Endothelial cell of umbilical vein (primary cell): ENCODE results near the gene LEMD3. TPM values are rescaled to one million over a fixed set of nuclear protein-coding genes. Genes with fewer than 3 reads are reported as not detected.

Source experiments
- BruUV-seq: library from RNA; stranded (reverse); fragments of 400-500 nt; replicated peaks from 2 replicates; lab custom pipeline; 2021; lab: Mats Ljungman, UMichigan
- CTCF ChIA-PET: fragments of 300-600, 350-600 bp; sonication (Branson Sonifier 250); formaldehyde crosslinking; loops from one replicate; lab custom pipeline; 2021; ENCODE audit warnings: antibody characterized with exemption, inconsistent platforms; lab: Charles Lee
- POLR2A ChIA-PET: fragments of 300-600, 350-600 bp; sonication (Branson Sonifier 250); formaldehyde crosslinking; loops from one replicate; lab custom pipeline; 2021; ENCODE audit warnings: antibody characterized with exemption, inconsistent platforms; lab: Charles Lee
- DNase-seq: peaks from one replicate; pipeline ENCODE4 v3.0.0-alpha.2; 2011; ENCODE audit warnings: low read depth, low spot score
- FAIRE-seq: peaks from 2 replicates; lab custom pipeline; 2011; peaks lifted over from hg19 to GRCh38; lab: Jason Lieb, UNC
- H2AFZ ChIP-seq: 2 replicates; pipeline ENCODE4 v1.6.0; 2012; ENCODE audit warnings: low read depth, low read length, control low read depth, inconsistent platforms
- H3K27ac ChIP-seq: 2 replicates; pipeline ENCODE4 v1.5.1; 2011; ENCODE audit warnings: low read depth, mild to moderate bottlenecking, control low read depth, low read length, moderate library complexity; ENCODE audit not compliant: insufficient read depth
- H3K27me3 ChIP-seq, 2 experiments: 2 replicates each; pipeline versions ENCODE4 v1.6.0 to v1.6.1; 2011; ENCODE audit warnings: low read length in 2 of 2, mixed read lengths in 1 of 2; ENCODE audit not compliant: control insufficient read depth in 2 of 2, insufficient read depth in 2 of 2
- H3K36me3 ChIP-seq, 2 experiments: 2 replicates in 1 of 2; 3 replicates in 1 of 2; pipeline ENCODE4 v1.5.1; 2011; ENCODE audit warnings: low read length in 2 of 2, mild to moderate bottlenecking in 1 of 2, moderate library complexity in 1 of 2; ENCODE audit not compliant: control insufficient read depth in 2 of 2, insufficient read depth in 2 of 2; ENCODE audit errors: extremely low read depth in 1 of 2
- H3K4me1 ChIP-seq: 3 replicates; pipeline ENCODE4 v1.5.1; 2011; ENCODE audit warnings: mild to moderate bottlenecking, low read length; ENCODE audit not compliant: control insufficient read depth, insufficient read depth; ENCODE audit errors: extremely low read depth
- H3K4me2 ChIP-seq: 2 replicates; pipeline ENCODE4 v1.6.1; 2011; ENCODE audit warnings: low read length, control low read depth, mixed read lengths; ENCODE audit not compliant: insufficient read depth
- H3K4me3 ChIP-seq, 3 experiments: fragments of 200-600 bp in 1 of 3; sonication (generic), shearing (Covaris generic) in 1 of 3; replicated peaks in 1 of 3; 2 replicates each; pipeline ENCODE4 v1.5.1; 2011 to 2016; ENCODE audit warnings: control low read depth in 3 of 3, low read length in 3 of 3, mild to moderate bottlenecking in 2 of 3, inconsistent platforms in 1 of 3, low read depth in 1 of 3, moderate library complexity in 1 of 3; ENCODE audit not compliant: insufficient read depth in 1 of 3
- H3K79me2 ChIP-seq: 2 replicates; pipeline ENCODE4 v1.6.0; 2012; ENCODE audit warnings: low read length, inconsistent platforms; ENCODE audit not compliant: control insufficient read depth, insufficient read depth
- H3K9ac ChIP-seq: replicated peaks from 2 replicates; pipeline ENCODE3; 2011; ENCODE audit warnings: low read length, control low read depth; ENCODE audit not compliant: insufficient read depth; ENCODE audit errors: extremely low read depth
- H3K9me1 ChIP-seq: replicated peaks from 3 replicates; pipeline ENCODE4 v1.6.0; 2011; ENCODE audit warnings: mild to moderate bottlenecking, low read length; ENCODE audit not compliant: control insufficient read depth, insufficient read depth; ENCODE audit errors: extremely low read depth
- H3K9me3 ChIP-seq: replicated peaks from 2 replicates; pipeline ENCODE4 v1.5.1; 2012; ENCODE audit warnings: low read length, inconsistent platforms; ENCODE audit not compliant: control insufficient read depth, insufficient read depth
- H4K20me1 ChIP-seq: replicated peaks from 2 replicates; pipeline ENCODE3; 2011; ENCODE audit warnings: mild to moderate bottlenecking, low read length; ENCODE audit not compliant: control insufficient read depth, insufficient read depth; ENCODE audit errors: extremely low read depth
- CTCF ChIP-seq, 2 donors: IDR thresholded peaks; 1 replicate in 1 of 2; 2 replicates in 1 of 2; pipeline ENCODE4 v1.5.1; 2011; ENCODE audit warnings: low read length in 2 of 2, mild to moderate bottlenecking in 2 of 2, moderate library complexity in 2 of 2, control low read depth in 1 of 2, inconsistent platforms in 1 of 2, low read depth in 1 of 2; ENCODE audit not compliant: insufficient read depth in 1 of 2; ENCODE audit errors: extremely low read depth in 1 of 2
- EZH2 ChIP-seq: IDR thresholded peaks from 2 replicates; pipeline ENCODE4 v1.6.1; 2012; ENCODE audit warnings: borderline replicate concordance, low read depth, mild to moderate bottlenecking, moderate library complexity, low read length, inconsistent platforms; ENCODE audit not compliant: severe bottlenecking
- FOS ChIP-seq: IDR thresholded peaks from 2 replicates; pipeline ENCODE4 v1.6.1; 2011; ENCODE audit warnings: mild to moderate bottlenecking, low read length, moderate library complexity, borderline replicate concordance; ENCODE audit not compliant: insufficient read depth
- GATA2 ChIP-seq: IDR thresholded peaks from 2 replicates; pipeline ENCODE4 v1.7.0; 2011; ENCODE audit warnings: low read depth, mild to moderate bottlenecking, moderate library complexity, mixed read lengths, low read length; ENCODE audit not compliant: insufficient read length, insufficient read depth
- JUN ChIP-seq: IDR thresholded peaks from 2 replicates; pipeline ENCODE4 v1.6.1; 2011; ENCODE audit warnings: borderline replicate concordance, low read depth; ENCODE audit not compliant: insufficient read length, insufficient read depth
- MAX ChIP-seq: IDR thresholded peaks from 2 replicates; pipeline ENCODE4 v1.6.1; 2011; ENCODE audit not compliant: insufficient read depth, insufficient read length
- MYC ChIP-seq: IDR thresholded peaks from one replicate; pipeline ENCODE4 v1.6.1; 2011; ENCODE audit warnings: mild to moderate bottlenecking, low read depth, low read length
- POLR2A ChIP-seq: IDR thresholded peaks from 2 replicates; pipeline ENCODE4 v1.6.1; 2012; ENCODE audit warnings: low read depth, mild to moderate bottlenecking, control low read depth, low read length
- POLR2AphosphoS5 ChIP-seq: IDR thresholded peaks from 2 replicates; pipeline ENCODE4 v1.6.1; 2012; ENCODE audit warnings: low read depth, mild to moderate bottlenecking, control low read depth, low read length, moderate library complexity; ENCODE audit not compliant: insufficient read depth
- dilution Hi-C: fragments of 300-500 bp; cut with MboI; formaldehyde crosslinking; loops from one replicate; pipeline ENCODE4 v1.15.0; 2019; ENCODE audit warnings: low sequenced_read_pairs; ENCODE audit not compliant: extremely low pct_ligation_motif_present
- intact Hi-C: fragments of 100-400 bp; cut with micrococcal nuclease; formaldehyde crosslinking; loops from one replicate; pipeline ENCODE4 v1.10.0; 2022
- polyA plus RNA-seq, 4 experiments: library from polyadenylated mRNA; depleted of rRNA in 3 of 4; stranded (reverse) in 3 of 4; unstranded in 1 of 4; fragments of >200 nt; gene quantifications; 2 replicates each; pipeline versions ENCODE4 v1.2.1 to v1.2.3, GENCODE V29; 2011 to 2012; ENCODE audit warnings: missing spikeins in 1 of 4
- total RNA-seq: library from RNA; stranded (reverse); gene quantifications from 2 replicates; pipeline ENCODE4 v1.2.3, GENCODE V29; 2021

The LEMD3 gene
- total and polyA plus RNA-seq, 2 donors (not counting 3 experiments of a cell fraction or from before 2014, with no cell fraction given): 7.4 to 24.2 TPM

- intact Hi-C loops: no loop called here
- ChIA-PET POLR2A (no interaction called here), CTCF (interaction anchor here (0.6 to 1.9 kb wide), 4 partner anchors 13 to 1840 kb away, joined by 3 to 11 read pairs (median 4); partner anchors contain the start of gene WIF1)
- Histone ChIP-seq H2AFZ (no peak overlapping the region), H3K4me2 (no peak overlapping the region), H3K9me3 (no peaks in the 10 kb centered on the region), H4K20me1 (no peaks in the 10 kb centered on the region), H3K9ac (no peak overlapping the region), H3K27ac (no peak overlapping the region), H3K4me3 (no peak overlapping the region), H3K79me2 (no peaks in the 10 kb centered on the region), H3K4me1 (no peaks in the 10 kb centered on the region), H3K9me1 (peaks cover 3% of the 10 kb centered on the region), H3K36me3 (no peaks in the 10 kb centered on the region), H3K27me3 (peaks cover 4 to 11% of the 10 kb centered on the region in 2 experiments)
- FAIRE-seq: no peak
- BruUV-seq: no TSS peak
- no peak for TF ChIP-seq GATA2
- no peak for TF ChIP-seq POLR2AphosphoS5
- no peak for TF ChIP-seq EZH2
- TF ChIP-seq POLR2A: no peak
- no peak for TF ChIP-seq MYC
- TF ChIP-seq JUN: no peak
- no peak for TF ChIP-seq MAX
- TF ChIP-seq FOS: no peak
- no peak for TF ChIP-seq CTCF (IDR thresholded peaks at IDR 0.05; ENCODE audit: extremely low read depth in 1 of 2, insufficient read depth in 1 of 2, low read depth in 1 of 2, low read length in 2 of 2)
- dilution Hi-C loops: no loop called here
- no peak for DNase-seq
Measured at GRCh38 chr12:65133879-65134278, 35.5 kb upstream of the LEMD3 start.
